ENCODE measurements around the gene PRDX5.

DNA sequence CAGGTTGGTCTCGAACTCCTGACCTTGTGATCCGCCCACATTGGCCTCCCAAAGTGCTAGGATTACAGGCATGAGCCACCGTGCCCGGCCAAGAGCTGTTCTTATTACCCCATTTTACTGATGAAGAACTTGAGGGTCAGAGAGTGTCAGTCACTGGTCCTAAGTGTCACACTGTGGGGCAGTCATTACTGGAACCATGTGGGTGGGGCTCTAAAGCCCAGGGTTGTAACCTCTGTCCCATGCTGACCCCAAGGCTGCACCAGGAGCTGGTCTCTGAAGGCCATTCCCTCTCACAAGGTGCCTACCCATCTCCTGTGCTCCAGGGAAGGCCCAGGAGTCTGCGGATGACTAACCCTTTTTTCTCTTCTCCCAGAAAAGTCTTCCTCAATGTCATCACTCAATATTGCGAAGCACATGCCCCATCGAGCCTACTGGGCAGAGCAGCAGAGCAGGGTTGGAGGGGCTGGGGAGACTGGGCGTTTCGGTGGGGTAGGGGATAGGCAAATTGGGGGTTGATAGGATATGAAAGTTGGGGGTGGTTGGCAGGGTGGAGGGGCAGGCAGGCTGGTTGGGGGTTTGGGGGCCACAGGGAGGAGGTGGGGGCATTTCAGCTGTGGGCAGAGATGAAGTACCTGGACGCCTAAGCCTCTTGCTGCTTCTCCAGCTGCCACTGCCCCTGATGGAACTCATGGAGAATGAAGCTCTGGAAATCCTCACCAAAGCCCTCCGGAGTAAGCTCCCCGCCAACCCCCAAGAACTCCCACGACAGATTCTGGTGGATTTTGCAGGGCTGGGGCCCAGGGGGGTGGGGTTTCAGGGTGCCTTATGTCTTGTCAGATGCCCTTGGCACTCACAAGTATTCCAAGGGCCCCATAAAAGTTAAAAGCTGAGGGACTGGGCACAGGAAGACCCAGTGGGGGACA is 14.6 kb upstream of the PRDX5 start:
- TF ChIP-seq, protein P1, sequence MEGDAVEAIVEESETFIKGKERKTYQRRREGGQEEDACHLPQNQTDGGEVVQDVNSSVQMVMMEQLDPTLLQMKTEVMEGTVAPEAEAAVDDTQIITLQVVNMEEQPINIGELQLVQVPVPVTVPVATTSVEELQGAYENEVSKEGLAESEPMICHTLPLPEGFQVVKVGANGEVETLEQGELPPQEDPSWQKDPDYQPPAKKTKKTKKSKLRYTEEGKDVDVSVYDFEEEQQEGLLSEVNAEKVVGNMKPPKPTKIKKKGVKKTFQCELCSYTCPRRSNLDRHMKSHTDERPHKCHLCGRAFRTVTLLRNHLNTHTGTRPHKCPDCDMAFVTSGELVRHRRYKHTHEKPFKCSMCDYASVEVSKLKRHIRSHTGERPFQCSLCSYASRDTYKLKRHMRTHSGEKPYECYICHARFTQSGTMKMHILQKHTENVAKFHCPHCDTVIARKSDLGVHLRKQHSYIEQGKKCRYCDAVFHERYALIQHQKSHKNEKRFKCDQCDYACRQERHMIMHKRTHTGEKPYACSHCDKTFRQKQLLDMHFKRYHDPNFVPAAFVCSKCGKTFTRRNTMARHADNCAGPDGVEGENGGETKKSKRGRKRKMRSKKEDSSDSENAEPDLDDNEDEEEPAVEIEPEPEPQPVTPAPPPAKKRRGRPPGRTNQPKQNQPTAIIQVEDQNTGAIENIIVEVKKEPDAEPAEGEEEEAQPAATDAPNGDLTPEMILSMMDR (IDR thresholded peaks at IDR 0.05), result no peak
- TF ChIP-seq ZFX (IDR thresholded peaks at IDR 0.05; ENCODE audit: borderline replicate concordance), result no peak

Data from 22Rv1 (cell line).